Panc1 (cell line): ENCODE measurements around the gene PSD4.

ENCODE experiments used
- CTCF ChIP-seq: fragments of 450-650 bp; IDR thresholded peaks from 2 replicates; pipeline ENCODE4 v1.5.1; 2017; ENCODE audit warnings: mild to moderate bottlenecking
- POLR2AphosphoS5 ChIP-seq: IDR thresholded peaks from 2 replicates; pipeline ENCODE4 v1.6.1; 2012; ENCODE audit warnings: mild to moderate bottlenecking, low read depth, low read length, moderate library complexity
- REST ChIP-seq, 2 experiments: IDR thresholded peaks; 2 replicates each; pipeline ENCODE4 v1.6.1; 2011 to 2012; ENCODE audit warnings: low read depth in 2 of 2, control low read depth in 1 of 2, low read length in 1 of 2, mild to moderate bottlenecking in 1 of 2, moderate library complexity in 1 of 2; ENCODE audit not compliant: insufficient read depth in 1 of 2
- SIN3A ChIP-seq: IDR thresholded peaks from 2 replicates; pipeline ENCODE4 v1.6.1; 2012; ENCODE audit warnings: low read depth, mild to moderate bottlenecking, low read length, moderate library complexity, borderline replicate concordance; ENCODE audit not compliant: insufficient read depth
- TCF7L2 ChIP-seq: IDR thresholded peaks from 2 replicates; pipeline ENCODE4 v1.6.1; 2011; ENCODE audit warnings: mild to moderate bottlenecking, low read depth, low read length, inconsistent platforms

GRCh38 chr2:113141451-113141850 lies 32.3 kb upstream of the PSD4 start:
- no peak for TF ChIP-seq CTCF
- TF ChIP-seq POLR2AphosphoS5, result no peak
- TF ChIP-seq SIN3A, result no peak
- TF ChIP-seq TCF7L2, result no peak
- no peak for TF ChIP-seq REST (IDR thresholded peaks at IDR 0.05; ENCODE audit: insufficient read depth in 1 of 2, low read depth in 2 of 2, low read length in 1 of 2)
